NAMALWA (cell line): ENCODE data around the gene PGC.

Experiments
- DNase-seq: peaks from one replicate; pipeline ENCODE4 v3.0.0-alpha.2; 2015; ENCODE audit warnings: low spot score

The PGC gene

DNA sequence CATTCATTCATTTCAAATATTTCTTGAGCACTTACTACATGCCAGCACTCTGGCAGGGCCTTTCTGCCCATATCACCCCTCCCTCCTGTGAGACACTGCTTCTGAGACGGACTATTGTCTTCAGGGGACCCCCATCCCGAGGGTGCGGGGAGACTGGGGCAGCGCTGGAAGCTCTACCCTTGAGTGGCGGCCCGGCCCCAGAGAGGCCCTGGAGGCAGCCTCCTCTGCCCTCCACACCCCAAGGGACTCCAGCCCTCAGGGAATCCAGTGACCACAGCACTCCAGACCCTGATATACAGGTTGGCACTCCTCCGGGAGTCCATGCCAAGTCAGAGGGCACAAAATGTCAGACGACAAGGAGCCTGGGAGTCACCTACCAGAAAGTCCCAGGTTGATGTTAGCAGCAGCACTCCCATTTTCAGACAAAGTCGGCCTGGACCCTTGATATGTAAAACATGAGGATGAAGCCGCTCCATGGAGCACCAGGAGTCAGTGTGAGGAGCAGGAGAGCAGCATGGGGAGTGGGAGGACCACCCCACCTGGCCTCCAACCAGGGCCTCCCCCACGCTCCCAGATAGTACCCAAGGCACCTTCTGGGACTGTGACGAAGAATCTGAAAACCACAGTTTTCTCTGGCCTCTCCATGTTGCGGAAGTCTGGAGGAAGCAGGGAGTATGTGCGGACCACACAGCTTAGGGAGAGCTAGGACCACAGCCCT is 32.5 kb downstream of the PGC start:
- no peak for DNase-seq

GRCh38 chr6:41713650-41714291 is 33.4 kb downstream of the PGC start:
- no peak for DNase-seq

GRCh38 chr6:41713159-41713649 is 34.0 kb downstream of the PGC start:
- DNase-seq = no peak

- no peak for DNase-seq
Observed at GRCh38 chr6:41712651-41713103, 34.5 kb downstream of the PGC start.

- DNase-seq = no peak
Observed at GRCh38 chr6:41711323-41712038, 35.7 kb downstream of the PGC start.

DNA sequence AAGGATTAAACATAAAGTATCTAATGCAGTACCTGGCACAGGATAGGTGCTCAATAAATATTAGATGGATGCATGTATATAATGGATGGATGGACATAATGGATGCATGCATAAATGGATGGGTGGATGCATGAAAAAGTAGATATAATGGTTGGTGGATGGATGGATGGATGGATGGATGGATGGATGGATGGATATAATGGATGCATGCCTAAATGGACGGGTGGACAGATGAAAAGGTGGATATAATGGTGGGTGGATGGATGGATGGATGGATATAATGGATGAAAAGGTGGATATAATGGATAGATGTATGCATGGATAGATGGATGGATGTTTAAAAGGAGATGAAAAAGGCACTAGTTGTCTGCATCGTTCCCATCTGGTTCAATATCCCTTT is 37.8 kb downstream of the PGC start:
- no peak for DNase-seq

- no peak for DNase-seq
Observed at GRCh38 chr6:41708856-41709255, 38.3 kb downstream of the PGC start.

DNA sequence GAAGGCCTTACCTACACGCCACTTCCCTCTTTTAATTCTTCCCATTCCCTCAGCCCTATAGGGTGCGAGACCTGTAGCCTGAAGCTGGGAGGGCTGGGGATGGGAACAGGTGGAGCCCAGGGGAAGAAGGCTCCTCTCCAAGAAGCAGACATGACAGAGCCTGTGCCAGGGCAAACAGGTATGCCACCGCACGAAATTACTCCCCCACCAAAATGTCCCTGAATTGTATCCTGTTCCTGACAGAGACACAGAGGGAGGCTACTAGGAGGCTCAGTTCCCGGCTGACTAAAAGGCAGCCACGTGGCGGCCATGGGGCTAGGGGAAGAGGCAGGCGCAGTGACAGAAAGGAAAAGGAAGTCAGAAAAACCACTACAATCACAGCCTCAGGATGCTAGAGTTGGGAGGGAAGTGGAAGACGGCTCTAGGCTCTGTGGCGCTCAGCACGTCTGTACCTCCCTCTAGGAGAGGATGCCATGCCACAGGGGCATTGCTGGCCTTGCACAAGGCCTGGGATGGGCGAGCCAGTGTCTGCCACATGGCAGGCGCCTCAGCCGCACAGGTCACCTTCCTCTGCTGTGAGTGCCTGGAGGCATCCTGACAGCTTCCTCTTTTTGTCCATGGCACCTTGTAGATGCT is 39.5 kb downstream of the PGC start:
- DNase-seq = peak; percentile 64

DNA sequence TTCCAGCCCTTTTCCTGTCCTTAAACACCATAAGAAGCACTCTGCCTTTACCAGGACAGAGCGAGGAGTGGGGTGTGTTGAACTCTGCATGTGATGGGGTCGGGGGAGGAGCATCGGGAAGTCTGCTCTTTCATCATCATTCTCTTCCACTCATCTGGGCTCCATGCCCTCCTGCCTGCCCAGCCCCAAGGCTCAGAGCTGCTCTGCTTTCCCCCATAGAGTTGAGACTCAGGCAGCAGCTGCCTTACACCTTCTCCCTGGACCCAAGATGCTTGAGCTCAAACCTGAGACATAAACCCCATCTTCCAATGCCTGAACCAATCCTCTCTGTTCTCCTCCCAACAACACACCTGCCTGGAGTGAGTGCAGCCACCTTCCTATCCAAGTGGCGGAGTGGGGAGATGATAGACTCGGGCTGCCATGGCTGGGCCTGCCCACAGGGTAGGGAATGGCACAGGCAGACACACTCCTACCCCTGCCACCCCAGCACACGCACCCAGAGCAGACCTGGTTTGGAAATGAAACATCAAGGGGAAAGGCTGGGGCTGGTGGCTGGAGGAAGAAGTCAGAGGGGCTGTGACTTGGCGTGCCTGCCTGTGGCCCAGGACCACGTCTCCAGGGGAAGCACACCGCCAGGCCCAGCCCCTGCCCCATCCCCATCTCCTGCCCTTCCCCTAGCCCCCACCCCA is 40.2 kb downstream of the PGC start:
- DNase-seq = peak; percentile 76

- DNase-seq = peak; percentile 96
Observed at GRCh38 chr6:41705996-41706835, 41.0 kb downstream of the PGC start.

- DNase-seq = peak; percentile 38
Observed at GRCh38 chr6:41705311-41705995, 41.7 kb downstream of the PGC start.

DNA sequence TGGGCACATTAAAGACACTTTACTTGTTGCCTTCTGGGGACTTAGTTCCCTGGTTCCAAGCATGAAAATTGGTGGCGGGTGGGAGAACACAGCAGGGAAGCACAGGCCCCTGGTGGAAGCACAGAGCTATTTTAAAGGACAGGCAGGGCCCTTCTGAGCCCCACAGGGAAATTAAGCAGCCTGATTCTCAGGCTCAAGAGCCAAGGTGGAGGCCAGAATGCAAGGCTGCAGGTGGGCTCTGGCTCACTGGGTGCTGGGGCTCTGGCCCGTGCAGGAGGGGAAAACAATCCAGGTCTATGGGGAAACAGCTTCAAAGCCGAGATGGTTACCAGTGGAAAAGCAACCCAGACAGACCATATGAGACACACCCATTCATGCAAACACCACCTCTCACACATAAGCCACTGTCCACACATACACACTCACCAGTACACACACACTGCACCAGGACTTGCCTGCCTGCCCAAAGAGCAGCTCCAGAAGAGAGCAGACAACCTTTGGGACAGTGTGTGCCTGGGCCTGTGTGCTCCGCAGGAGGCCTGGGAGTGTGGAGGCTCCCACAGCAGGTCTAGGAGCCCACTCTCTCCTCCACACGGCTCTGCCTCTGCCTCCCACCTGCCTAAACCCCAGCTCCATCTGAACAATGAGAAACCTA is 42.4 kb downstream of the PGC start:
- DNase-seq = peak; percentile 53

DNA sequence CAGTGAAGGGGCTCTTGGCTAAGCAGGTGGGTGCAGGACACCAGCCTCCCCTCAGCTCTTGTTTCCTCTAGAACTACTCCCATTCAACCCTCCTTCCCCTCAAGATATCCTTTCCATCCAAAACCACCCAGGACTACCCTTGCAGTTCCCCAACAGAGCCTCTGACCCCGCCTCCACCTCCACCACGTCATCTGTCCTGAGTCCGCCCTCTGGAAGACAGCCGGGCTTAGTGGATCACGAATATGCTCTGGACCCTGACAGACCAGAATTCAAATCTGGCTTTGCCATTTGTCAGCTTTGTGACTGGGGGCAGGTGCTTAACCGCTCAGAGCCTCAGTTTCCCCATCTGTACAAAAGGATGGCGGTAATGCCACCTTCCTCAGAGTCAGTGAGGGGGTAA is 43.2 kb downstream of the PGC start:
- DNase-seq = no peak

- DNase-seq = no peak
Observed at GRCh38 chr6:41702771-41703494, 44.3 kb downstream of the PGC start.

GRCh38 chr6:41702089-41702745 is 45.0 kb downstream of the PGC start:
- no peak for DNase-seq

DNA sequence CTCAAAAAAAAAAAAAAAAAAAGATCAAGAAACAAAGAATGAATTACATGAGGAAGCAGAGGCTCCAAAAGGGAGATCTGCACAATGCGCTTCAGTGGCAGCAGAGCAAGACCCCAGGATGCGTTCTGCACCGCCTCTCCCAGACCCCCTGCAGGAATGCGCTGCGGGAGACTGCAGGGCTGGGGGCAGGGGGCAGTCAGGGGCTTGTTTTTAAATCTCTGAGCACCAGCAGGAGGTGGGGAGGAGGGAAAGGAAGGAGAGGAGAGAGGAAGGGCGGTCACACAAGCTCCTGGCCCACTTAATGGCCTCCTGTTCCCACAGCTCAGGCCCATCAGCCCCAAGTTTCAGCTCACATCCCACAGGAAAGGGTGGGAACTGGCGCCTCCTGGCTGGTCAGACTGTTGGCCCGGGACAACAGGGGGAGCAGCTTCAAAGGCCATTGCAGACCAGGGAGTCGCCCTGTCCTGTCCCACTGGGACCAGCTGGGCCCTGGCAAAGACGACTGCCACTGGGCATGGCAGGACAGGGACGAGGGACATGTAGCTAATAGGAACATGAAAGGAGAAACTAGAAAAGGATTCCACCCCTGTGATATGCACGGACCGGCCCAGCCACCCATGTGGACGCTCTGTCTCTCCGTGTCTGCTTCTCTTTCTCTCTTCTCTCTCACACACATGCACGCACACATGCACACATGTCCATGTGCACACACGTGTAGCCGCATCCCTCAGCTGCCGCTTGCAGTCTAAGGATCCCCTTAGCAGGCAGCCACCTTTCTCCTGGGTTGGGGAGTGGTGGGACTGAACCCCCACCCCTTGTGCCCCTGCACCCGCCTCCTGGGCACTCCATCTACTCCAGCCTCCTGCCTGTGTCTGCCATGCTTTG is 46.5 kb downstream of the PGC start:
- DNase-seq = no peak

DNA sequence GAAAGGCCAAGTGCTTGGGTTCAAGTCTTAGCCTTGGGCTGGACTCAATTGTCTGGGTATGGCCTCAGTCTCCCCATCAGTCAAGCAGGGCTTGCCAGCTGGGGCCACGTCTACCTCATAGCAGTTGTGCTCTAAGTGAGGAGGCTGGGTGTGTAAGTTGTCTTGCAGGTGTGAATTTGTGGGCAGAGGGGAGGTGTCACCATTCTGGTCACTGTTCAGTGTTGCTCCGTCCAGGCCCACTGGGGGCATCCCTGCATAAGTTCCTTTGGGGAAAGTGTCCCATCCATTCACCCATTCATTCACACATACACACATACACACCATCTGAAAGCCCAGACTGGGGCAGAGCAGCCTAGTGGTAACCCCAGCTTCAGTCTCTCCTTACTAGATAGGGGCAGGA is 48.1 kb downstream of the PGC start:
- no peak for DNase-seq
